GM04504 (cell line): Measurements from ENCODE around the gene CNNM2.

Experiments
- DNase-seq: peaks from one replicate; pipeline ENCODE4 v3.0.0-alpha.2; 2012; ENCODE audit warnings: low read depth

The CNNM2 gene

DNA sequence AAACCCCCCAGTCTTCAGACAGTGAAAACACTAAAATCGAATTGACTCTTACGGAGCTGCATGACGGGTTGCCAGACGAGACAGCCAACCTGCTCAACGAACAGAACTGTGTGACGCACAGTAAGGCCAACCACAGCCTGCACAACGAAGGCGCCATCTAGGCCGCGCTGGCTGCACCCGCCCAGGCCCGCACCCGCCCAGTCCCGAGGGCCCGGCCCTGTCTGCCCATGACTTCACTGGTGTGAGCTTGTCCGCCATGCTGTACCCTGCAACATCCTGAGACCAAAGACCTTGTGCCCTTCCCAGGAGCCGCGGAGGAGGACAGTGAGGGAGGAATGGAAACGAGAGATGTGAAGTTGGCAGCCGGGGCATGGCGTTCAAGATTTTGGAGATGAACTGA is 158.9 kb downstream of the CNNM2 start:
- DNase-seq = no peak

DNA sequence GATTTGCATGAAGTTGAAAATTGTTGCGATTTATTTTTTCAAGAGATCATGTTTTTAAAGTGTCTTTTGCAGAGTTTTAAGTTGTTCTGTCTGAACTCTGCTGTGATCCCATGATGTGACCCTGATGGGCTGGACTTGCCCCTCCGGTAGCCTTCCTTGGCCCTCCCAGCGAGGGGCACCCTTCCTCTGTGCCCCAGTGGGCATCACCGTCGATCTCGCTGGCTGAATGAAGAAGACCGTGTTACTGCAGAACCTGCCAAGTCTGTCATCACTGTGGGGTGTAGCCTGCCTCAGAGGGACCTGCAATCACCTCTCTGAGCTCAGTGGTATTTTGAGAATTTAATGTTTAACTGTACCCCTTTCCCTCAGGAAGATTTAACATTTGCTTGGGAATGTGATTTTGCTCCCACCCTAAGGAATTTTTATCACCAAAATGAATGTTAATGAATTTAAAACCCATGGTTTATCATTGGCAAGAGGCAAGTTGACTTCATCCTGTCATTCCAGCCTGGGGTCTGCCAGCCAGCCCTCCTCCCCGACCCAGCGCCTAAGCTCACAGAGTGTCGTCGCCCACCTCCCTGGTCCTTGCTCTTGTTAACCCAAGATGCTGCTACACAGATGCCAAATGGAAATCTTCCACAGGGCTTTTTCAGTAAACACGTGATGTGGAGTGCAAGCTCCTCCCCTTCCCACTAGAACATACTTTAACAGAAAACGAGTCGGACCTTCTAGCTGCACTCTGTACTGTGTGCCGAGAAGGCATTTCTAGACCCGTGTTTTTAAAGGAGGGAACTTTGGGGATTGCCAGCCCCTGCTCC is 159.6 kb downstream of the CNNM2 start:
- no peak for DNase-seq

DNA sequence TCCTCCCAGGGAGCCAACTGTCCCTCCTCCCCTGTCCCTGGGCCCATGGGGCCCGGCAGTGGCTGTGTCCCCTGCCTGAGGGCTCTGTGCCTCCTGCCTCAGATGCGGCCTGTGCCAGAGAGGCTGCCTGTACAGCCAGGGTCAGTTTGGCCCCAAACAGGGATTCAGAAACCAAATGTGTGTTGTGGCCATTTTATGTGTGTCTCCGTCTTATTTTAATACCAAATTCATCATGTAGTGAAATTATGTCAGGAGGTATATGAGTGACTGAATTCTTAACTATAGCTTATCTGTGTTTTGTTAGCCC is 160.2 kb downstream of the CNNM2 start:
- DNase-seq = no peak

GRCh38 chr10:103078676-103079075 is 160.6 kb downstream of the CNNM2 start:
- DNase-seq = no peak

DNA sequence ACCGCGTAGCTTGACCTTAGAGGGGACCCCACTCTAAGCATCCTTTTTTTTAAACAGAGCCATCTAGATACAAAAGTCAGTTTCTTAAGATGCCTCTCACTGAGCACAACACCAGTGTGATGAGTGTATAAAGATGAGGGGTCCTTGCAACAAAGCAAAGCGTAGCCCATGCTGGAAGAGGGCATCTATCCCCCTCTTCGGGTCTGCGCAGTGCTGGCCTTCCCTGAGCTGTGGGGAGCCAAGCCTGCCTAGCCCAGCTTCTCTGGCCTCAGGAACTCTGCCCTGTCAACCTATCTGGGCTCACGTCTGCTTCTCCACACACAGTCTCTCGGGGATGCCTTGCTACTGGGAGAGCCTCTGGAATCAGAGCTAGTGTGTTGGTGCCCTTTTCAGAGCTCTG is 161.0 kb downstream of the CNNM2 start:
- no peak for DNase-seq

GRCh38 chr10:103079946-103080345 is 161.9 kb downstream of the CNNM2 start:
- DNase-seq = no peak

DNA sequence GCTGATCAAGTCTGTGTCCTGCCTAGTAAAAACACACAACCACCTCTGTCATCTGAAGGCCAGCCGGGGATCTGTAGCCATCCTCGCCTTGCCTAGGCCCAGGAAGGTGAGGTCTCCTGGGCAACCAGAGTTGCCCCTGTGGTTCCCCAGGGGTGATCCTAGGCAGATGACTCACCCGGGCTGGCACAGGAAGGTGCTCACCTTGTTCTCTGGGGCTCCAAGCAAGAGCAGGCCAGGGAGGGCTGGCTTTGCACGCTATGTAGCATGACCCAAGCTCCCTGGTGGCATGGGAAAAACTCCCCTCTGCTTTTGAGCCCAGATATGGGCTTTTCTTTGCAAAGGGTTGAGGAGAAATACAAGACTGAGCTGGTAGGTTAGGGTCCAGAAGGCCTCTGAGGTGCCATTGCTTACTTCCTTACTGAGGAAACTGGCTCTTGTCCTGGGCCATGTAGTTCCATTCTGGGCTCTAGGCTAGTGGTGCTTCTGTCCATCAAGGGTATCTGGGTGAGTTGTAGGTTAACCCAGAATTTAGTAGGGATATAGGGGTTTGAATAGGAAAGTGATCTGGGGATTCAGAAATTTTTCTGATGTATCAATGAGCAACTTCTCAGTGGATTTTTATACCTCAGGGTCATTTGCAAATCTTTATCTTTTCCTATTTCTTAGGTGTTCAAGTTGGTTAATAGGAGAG is 162.9 kb downstream of the CNNM2 start:
- DNase-seq = no peak

GRCh38 chr10:103082683-103083082 is 164.6 kb downstream of the CNNM2 start:
- DNase-seq = no peak

DNA sequence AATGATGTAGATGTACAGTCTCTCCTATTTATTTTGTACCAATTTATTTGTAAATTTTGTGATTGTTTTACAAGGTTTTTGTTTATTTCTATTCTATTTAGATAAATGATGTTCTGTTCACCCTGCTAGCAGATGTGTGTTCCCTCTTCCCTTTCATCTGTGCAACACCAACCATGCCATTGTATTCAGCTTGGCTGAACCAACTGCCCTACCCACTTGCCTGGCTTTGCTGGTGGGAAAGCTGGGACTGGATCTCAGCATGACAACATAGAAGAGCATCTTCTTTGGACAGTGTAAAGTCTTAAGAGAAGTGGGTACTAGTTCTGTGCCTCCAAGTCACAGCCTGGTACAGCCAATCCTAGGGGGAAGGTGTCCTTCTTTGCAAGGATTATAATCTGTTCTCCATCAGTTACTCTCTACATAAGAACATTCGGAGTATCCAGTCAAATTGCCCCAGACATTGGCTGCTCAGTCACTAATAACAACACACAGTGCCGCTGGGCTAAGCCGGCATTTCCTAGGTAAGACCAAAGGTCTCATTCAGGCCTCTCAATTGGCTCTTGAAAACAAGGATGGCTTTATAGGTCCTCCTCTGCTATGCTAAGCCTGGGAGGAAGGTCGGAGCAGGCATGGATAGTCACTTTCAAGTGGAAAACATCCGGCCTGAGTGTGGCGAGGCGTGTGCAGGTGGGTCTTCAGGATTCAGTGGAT is 165.3 kb downstream of the CNNM2 start:
- DNase-seq = no peak

DNA sequence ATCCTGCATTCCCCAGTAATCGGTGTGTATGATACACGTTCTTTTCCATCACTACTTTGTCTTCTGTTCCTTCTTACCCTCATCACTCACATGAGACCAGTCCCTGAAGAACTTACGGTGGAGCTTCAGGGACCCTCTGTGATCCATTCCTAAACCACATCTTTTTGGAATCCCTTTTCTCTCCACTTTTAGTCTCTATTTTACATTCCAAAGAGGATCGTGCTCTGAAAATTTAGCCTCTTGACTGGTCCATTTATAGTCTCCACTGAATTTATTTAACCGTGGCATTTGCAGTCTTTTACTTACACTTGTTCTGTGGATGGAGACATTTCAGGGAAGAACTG is 165.9 kb downstream of the CNNM2 start:
- no peak for DNase-seq

DNA sequence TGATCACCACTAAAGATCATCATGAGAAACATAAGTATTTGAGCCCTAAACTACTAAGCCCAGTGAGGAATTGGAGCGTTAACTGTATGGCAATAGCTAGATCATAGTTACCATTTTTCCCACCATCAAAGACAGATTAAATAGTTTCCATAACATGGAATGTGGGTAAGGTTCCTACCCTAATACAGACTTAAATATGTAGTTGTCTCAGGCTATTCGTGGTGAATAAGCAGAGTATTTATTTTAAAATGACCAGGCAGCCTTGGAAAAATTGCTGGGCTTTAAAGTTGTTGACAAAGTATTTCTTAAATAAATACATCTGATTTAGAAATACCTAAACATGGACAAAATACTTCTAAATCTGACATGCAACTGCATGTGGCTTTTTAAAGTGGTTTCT is 168.2 kb downstream of the CNNM2 start:
- no peak for DNase-seq

DNA sequence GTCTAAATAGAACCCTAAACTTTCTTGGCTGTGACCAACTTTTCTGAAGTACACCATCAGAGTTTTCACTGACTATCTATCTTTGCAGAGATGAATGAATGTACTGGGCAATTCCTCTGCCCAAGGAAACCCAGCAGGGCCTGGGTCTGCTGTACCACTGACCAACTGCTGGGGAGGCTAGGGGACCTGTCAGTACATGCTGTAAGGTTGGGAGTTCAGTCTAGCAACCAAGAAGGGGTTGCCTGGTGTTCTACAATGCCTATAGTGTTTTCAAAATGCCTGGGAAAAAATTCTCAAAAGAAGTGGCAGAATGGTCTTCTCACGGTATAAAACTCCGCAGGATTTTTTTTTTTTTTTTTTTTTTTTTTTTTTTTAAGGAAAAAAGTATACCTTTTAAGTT is 168.7 kb downstream of the CNNM2 start:
- no peak for DNase-seq

- DNase-seq = no peak
These were observed 171.4 kb downstream of the CNNM2 start for GRCh38 chr10:103089493-103089892.

DNA sequence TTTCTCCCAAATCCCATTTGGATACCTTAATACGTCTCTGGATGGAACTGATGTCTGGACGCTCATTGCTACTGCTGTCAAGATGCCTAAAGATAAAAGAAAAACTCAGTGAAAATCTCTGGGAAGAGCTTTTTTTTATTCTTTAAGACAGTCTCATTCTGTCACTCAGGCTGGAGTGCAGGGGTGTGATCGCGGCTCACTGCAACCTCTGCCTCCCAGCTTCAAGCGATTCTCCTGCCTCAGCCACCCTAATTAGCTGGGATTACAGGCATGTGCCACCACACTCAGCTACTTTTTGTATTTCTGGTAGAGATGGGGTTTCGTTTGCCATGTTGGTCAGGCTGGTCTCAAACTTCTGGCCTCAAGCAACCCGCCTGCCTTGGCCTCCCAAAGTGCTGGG is 172.8 kb downstream of the CNNM2 start:
- DNase-seq = no peak

DNA sequence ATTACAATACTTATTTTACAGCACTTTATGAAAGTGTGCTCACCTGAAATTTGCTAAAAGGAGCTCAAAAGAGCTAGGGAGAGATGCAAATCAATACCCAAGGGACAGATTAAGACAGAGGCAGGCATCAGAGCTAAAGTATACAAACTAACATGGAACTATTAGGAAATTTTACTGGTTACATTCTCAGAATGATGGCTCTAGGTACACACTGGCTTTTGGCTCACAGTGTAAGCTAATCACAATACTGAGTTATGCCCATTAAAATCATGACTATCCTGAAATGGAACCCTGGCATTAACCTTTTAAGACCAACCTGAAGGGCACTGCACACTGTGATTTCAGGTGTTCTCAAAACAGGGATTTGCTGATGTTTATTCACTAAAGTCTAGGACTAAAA is 176.9 kb downstream of the CNNM2 start:
- no peak for DNase-seq

GRCh38 chr10:103096130-103096529 is 178.0 kb downstream of the CNNM2 start:
- no peak for DNase-seq

DNA sequence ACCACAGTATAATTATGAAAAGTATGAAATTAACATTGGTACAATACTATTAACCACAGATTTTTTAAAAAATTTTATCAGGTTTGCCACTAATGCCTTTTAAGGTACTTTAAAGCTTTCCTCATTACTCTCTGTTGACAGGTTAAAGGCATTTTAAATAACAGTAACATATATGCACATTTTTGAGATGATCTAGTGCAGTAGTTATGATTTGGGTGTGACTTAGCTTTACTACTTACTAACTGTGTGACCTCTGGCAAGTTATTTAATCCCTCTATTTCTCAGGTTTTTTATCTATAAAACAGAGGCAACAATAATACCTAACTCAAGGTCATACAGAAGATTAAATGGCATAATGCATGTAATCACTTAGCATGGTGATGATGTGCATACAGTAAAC is 180.1 kb downstream of the CNNM2 start:
- no peak for DNase-seq

- no peak for DNase-seq
These were observed 182.5 kb downstream of the CNNM2 start for GRCh38 chr10:103100620-103101019.

DNA sequence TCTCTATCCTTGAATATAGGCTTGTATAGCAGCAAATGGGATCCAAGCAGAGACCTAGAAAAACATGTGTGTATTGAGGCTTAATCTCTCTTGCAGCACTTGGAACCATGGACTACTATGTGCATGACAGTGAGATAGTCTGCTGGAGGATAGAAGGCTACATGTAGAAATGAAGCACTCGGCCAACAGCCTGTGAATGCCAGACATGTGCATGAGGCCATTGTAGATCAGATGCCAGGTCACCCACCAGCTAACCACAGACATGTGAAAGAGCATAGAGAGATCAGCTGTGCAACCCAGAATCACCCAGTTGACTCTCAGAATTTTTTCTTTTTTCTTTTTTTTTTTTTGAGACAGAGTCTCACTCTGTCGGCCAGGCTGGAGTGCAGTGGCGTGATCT is 184.1 kb downstream of the CNNM2 start:
- no peak for DNase-seq

- DNase-seq = no peak
These were observed 185.9 kb downstream of the CNNM2 start for GRCh38 chr10:103103989-103104388.

DNA sequence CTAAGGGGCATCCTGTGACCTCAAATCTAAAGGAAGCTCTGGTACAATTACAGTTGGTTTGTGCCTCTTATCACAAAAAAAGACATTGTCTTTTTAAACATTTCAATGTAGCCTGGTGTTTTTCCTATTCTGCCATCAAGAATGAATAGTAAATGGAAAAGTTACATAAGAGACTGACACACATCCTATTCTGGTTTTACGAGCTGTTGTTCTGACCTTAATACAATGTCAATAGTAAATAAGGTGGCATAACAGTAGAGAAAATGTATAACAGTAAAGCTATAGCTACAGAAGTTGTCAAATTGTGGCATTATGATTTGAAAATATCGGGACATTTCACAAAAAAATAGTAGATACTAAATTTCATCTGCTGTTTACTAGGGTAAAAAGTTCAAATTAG is 186.6 kb downstream of the CNNM2 start:
- no peak for DNase-seq

DNA sequence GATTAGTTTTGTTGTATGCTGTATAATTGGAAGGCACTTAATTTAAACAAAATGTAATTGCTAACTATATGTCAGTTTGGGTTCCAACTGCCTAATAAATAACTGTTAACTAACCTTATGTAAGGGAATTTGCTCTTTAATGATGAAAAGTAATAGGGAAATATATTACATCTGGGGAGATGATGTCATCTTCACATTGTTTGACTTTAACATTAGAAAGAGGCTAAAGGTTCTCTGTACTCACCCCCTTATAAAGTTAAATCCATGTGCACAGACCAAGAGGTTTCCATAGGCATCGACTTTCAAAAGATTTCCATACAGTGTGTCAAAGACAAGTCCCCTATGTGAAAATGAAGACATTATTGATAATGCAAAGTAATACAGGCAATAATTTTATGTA is 187.4 kb downstream of the CNNM2 start:
- DNase-seq = no peak

DNA sequence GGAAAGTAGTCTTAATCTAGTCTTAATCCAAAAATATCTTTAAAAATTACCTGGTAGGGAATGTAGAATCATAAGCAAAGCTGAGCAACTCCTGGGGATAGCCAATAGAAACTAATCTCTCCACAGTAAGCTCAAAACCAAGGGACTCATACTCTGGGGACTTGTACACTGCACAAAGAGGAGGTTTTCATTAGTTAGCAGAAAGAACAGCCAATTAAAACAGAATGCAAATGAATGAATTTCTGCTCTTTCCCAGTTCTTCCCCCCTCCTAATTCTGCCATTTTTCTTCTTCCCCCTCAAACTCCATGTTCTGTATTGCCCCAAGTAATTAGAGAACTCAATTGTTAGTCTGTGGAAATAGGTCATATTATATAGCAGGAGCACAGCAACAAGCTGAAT is 188.4 kb downstream of the CNNM2 start:
- no peak for DNase-seq

GRCh38 chr10:103109821-103110220 is 191.7 kb downstream of the CNNM2 start:
- DNase-seq = no peak
